B cell (primary cell): ENCODE data around the gene NCOA1.

Experiments used
- EZH2 ChIP-seq: IDR thresholded peaks from 2 replicates; pipeline ENCODE4 v1.6.1; 2012; ENCODE audit warnings: borderline replicate concordance, low read depth, mild to moderate bottlenecking, moderate library complexity, low read length; ENCODE audit not compliant: insufficient read depth, poor library complexity, severe bottlenecking
- TF ChIP-seq, protein P1 (sequence below): fragments of 200-600 bp; IDR thresholded peaks from one replicate; pipeline ENCODE4 v1.8.0; 2022; ENCODE audit warnings: antibody characterized with exemption, mild to moderate bottlenecking

- TF ChIP-seq, protein P1, sequence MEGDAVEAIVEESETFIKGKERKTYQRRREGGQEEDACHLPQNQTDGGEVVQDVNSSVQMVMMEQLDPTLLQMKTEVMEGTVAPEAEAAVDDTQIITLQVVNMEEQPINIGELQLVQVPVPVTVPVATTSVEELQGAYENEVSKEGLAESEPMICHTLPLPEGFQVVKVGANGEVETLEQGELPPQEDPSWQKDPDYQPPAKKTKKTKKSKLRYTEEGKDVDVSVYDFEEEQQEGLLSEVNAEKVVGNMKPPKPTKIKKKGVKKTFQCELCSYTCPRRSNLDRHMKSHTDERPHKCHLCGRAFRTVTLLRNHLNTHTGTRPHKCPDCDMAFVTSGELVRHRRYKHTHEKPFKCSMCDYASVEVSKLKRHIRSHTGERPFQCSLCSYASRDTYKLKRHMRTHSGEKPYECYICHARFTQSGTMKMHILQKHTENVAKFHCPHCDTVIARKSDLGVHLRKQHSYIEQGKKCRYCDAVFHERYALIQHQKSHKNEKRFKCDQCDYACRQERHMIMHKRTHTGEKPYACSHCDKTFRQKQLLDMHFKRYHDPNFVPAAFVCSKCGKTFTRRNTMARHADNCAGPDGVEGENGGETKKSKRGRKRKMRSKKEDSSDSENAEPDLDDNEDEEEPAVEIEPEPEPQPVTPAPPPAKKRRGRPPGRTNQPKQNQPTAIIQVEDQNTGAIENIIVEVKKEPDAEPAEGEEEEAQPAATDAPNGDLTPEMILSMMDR: no peak
- TF ChIP-seq EZH2: no peak
Observed at GRCh38 chr2:24717263-24717951, 226.4 kb downstream of the NCOA1 start.
